Naive B cell (primary cell): ENCODE data around the gene JAK1. TPM values are rescaled to one million over a fixed set of nuclear protein-coding genes. Genes with fewer than 3 reads are reported as not detected.
"Not testable (repeated sequence)": the region's sequence is repeated elsewhere in the genome, so short reads cannot be mapped to it uniquely, and the experiment has no call there.

Experiments
- ATAC-seq, 2 donors: fragments of 150-1000 bp; cut with Tn5 transposase; 2 replicates each; pipeline ENCODE4 v1.10.0; 2021; ENCODE audit warnings: low read depth in 2 of 2, mild to moderate bottlenecking in 2 of 2, moderate library complexity in 2 of 2
- DNase-seq: peaks from one replicate; pipeline ENCODE4 v3.0.0; 2022
- H3K27ac Mint-ChIP-seq, 6 donors: one replicate each; pipeline ENCODE4 v1.8.0; 2020 to 2022; ENCODE audit warnings: mild to moderate bottlenecking in 6 of 6, mixed read lengths in 6 of 6, moderate library complexity in 5 of 6, inconsistent platforms in 2 of 6
- H3K27me3 Mint-ChIP-seq, 3 donors: one replicate each; pipeline ENCODE4 v1.8.0; 2021 to 2022; ENCODE audit warnings: mixed read lengths in 3 of 3, mild to moderate bottlenecking in 1 of 3
- H3K36me3 Mint-ChIP-seq, 2 donors: one replicate each; pipeline ENCODE4 v1.8.0; 2020 to 2022; ENCODE audit warnings: mixed read lengths in 2 of 2, inconsistent platforms in 1 of 2, mild to moderate bottlenecking in 1 of 2
- H3K4me1 Mint-ChIP-seq, 3 donors: one replicate each; pipeline ENCODE4 v1.8.0; 2020 to 2022; ENCODE audit warnings: mixed read lengths in 3 of 3, inconsistent platforms in 1 of 3, mild to moderate bottlenecking in 1 of 3, moderate library complexity in 1 of 3
- H3K4me3 Mint-ChIP-seq, 8 donors: one replicate each; pipeline ENCODE4 v1.8.0; 2020 to 2022; ENCODE audit warnings: mild to moderate bottlenecking in 8 of 8, mixed read lengths in 8 of 8, moderate library complexity in 8 of 8, inconsistent platforms in 2 of 8
- H3K9me3 Mint-ChIP-seq, 7 donors: one replicate each; pipeline ENCODE4 v1.8.0; 2020 to 2022; ENCODE audit warnings: mixed read lengths in 7 of 7, mild to moderate bottlenecking in 5 of 7, inconsistent platforms in 2 of 7, moderate library complexity in 1 of 7
- polyA plus RNA-seq, 6 donors: library from polyadenylated mRNA; unstranded; fragments of 300-500 nt; fragmentation: Illumina TruSeq; gene quantifications; one replicate each; pipeline ENCODE4 v1.2.3, GENCODE V29; 2021; ENCODE audit warnings: low read depth in 6 of 6

JAK1 gene
- polyA plus RNA-seq, 6 donors from 2014 or later, result 182 to 259 (median 194) TPM

DNA sequence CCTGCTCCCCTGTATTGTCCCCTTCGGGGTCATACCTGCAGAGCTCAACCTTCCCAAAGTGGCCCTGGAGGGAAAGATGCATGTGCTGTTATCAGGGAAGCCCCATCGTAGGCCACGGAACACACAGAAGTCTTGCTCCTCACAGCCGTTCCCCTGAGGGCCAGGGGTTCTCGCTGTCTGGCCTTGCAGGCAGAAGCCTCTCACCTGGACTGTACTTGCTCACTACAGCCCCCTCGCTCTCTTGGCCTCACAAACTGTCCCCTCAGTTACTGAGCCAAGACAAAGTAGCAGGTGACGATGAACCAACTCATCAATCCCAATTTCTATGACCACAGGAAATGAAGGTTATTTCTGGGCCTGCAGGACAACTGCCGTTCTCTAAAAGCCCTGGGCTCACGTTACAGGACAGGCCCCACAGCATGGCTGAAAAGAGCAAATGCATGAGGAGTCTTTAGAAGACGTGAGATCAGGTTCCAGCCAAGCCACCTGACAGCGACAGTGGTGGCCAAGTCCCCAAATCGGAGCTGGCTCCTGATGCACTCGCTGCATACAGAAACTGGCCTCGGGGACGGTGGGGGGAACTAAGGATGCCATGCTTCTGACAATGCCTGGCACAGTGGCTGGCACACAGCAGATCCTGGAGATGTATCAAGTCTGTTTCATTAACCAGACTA lies 126.5 kb downstream of the JAK1 start:
- Mint-ChIP-seq H3K36me3 (peaks cover 25 to 35% of the 10 kb centered on the region in 2 donors), H3K4me3 (no peak overlapping the region), H3K9me3 (no peaks in the 10 kb centered on the region), H3K27ac (peak overlapping the region in 1 of 6 donors; percentile 38), H3K4me1 (peaks cover 9 to 34% (median 10%) of the 10 kb centered on the region in 3 donors), H3K27me3 (no peaks in the 10 kb centered on the region)
- DNase-seq (no peak), ATAC-seq (no peak)

DNA sequence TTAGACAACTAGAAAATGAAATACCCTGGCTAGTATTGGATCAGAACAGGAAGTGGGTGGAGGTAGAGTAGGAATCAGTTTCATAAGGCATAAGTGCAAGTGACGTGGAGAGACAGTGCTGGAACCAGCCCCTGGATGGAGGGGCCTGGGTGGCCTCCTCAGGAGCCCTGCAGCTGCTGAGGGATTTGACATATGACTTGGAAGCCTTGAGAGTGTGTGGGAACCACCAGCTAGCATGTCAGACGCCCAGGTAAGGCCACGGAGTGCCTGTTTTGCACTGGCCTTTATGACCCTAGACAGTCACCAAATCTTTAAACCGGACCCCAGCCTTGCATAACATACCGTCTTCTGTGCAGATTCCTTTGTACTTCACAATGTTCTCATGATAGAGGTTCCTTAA lies 127.1 kb downstream of the JAK1 start:
- Mint-ChIP-seq H3K36me3 (peaks cover 27 to 38% of the 10 kb centered on the region in 2 donors), H3K9me3 (no peaks in the 10 kb centered on the region)

DNA sequence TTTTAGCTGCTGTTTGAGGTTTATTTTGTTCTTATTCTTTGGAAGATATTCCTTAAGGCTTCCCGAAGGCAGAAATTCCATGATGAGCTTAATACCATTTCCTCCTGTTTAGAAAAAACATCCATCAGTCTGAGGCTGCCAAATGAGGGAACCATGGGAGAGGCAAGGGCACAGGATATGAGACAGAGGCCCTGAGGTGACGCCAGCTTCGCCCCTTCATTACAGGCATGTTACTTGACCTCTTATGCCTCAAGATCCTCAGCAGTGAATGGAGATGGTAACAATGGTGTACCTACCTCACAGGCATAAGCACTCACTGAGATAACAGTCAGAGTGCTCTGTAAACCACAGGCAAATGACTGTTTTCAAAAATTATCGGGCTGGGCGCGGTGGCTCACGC lies 127.9 kb downstream of the JAK1 start:
- ATAC-seq (no peak), DNase-seq (no peak)
- Mint-ChIP-seq H3K4me1 (peaks cover 9 to 27% (median 10%) of the 10 kb centered on the region in 3 donors), H3K9me3 (no peaks in the 10 kb centered on the region), H3K4me3 (peak overlapping the region in 1 of 8 donors; percentile 42), H3K27me3 (no peaks in the 10 kb centered on the region), H3K36me3 (peaks cover 32 to 37% of the 10 kb centered on the region in 2 donors), H3K27ac (peak overlapping the region in 2 of 6 donors; percentile 34 to 63)

More for the DNA sequence above, 127.1 kb downstream of the JAK1 start:
- Mint-ChIP-seq H3K27me3 (no peaks in the 10 kb centered on the region), H3K4me1 (peaks cover 9 to 34% (median 10%) of the 10 kb centered on the region in 3 donors), H3K27ac (peak overlapping the region in 3 of 6 donors; percentile 38 to 78 (median 39)), H3K4me3 (no peak overlapping the region)
- ATAC-seq (no peak), DNase-seq (no peak)

DNA sequence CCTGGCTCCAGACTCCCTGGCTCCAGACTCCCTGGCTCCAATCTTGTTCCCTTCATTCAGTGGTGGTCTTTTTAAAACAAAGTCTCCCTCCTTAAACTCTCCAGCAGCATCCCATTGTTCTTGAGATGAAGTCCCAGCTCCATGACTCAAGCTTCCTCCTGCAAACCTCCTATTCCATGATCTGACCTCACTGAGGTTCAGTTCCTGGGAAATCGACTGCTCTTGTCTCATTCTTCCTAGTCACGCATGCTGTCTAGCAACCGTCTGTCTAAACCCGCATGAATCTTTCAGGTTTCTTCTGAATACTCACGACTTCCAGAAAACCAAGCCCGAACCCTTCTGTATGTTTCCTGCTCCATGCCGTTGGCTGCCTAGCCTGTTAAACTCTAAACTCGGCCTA lies 129.5 kb downstream of the JAK1 start:
- H3K4me1 Mint-ChIP-seq, result peaks cover 0 to 10% (median 0%) of the 10 kb centered on the region in 3 donors
- H3K4me3 Mint-ChIP-seq, result no peak overlapping the region
- DNase-seq (no peak), ATAC-seq (no peak)
- H3K36me3 Mint-ChIP-seq, result peaks cover 37 to 42% of the 10 kb centered on the region in 2 donors
- H3K9me3 Mint-ChIP-seq, result no peaks in the 10 kb centered on the region
- H3K27ac Mint-ChIP-seq, result peak overlapping the region in 5 of 6 donors; percentile 4 to 83 (median 57)
- H3K27me3 Mint-ChIP-seq, result no peaks in the 10 kb centered on the region

DNA sequence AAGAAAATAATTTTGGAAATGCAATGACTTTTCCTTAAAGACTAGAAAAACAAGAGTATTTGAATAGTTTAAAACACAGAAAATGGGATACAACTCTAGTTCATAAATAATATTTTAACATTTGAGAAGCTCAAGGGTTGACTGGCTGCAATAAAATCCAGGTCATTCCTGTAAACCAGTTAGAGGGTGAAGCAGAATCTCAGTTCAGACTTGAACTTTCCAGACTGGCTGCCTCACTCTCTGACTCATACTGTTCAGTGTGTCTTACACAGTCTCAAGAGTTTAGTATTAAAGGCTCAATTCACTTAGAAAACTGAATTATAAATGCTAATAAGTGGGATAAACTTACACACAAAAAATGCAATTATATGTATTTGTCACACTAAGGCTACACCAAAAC lies 131.6 kb downstream of the JAK1 start:
- Mint-ChIP-seq H3K9me3 (no peaks in the 10 kb centered on the region), H3K27me3 (no peaks in the 10 kb centered on the region), H3K4me3 (no peak overlapping the region), H3K4me1 (peaks cover 0 to under 1% (median 0%) of the 10 kb centered on the region in 3 donors), H3K27ac (peak overlapping the region in 1 of 6 donors; percentile 63), H3K36me3 (peaks cover 26 to 30% of the 10 kb centered on the region in 2 donors)
- ATAC-seq (no peak), DNase-seq (no peak)

DNA sequence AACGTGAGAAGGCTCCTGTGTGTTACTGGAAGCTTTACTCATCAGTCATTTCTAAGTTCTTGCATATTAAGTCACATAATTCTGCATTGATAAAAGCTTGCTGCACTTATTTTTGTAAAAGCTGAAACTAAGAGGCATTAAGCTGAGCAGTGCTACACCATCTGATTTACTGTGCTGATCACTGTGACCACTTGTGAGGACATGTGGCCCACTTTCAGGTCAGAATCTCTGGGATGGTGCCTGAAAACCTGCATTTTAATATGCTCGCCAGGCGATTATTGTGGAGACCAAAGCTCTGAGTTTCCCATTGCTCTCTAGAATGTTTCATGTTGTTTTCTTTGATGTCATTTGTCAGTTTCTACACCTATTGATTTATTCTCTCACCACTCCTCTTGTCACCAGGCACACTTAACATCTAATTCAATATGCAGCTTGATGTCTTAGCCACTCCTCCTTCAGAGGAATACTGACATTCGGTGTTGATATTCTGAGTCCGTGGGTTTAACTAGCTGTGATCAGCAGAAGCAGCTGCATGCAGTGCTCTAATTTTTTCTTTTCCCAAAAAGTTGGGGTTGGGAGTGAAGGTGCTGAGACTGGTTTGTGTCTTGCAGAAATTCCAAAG lies 136.2 kb downstream of the JAK1 start:
- no peak for ATAC-seq
- peaks cover 14 to 23% (median 19%) of the 10 kb centered on the region in 3 donors for H3K4me1 Mint-ChIP-seq
- peak overlapping the region in 5 of 6 donors; percentile 17 to 75 (median 34) for H3K27ac Mint-ChIP-seq
- peaks cover 7 to 17% of the 10 kb centered on the region in 2 donors for H3K36me3 Mint-ChIP-seq
- no peaks in the 10 kb centered on the region for H3K27me3 Mint-ChIP-seq
- DNase-seq, result no peak
- H3K9me3 Mint-ChIP-seq, result no peaks in the 10 kb centered on the region
- H3K4me3 Mint-ChIP-seq, result no peak overlapping the region

DNA sequence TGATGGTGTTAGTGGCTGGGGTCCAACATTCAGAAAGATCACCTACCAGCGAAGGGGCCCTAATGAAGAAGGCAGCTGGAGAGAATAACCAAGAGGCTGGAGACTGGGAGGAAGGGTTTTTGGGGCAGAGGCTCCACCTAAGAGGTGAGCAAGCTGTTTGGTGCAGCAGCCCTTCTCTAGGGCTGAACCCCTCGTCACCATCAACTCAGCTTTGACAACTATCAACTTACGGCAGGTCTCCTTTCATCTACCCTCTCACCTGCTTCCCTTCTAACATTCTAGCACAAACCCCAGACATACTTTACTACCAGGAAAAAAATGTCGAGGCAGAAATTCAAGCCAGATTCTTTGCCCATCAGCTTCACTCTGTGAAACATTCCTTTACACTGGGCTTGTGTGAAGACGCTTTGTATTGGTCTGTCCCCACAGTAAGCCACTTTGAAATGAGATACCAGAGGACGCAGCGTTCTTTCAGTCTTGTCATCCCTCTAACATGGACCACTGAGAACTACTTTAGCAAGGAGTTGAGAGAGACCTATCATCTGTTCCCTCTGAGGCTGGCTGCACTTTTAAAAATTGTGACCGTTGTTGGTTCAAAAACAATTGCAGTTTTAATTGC lies 136.8 kb downstream of the JAK1 start:
- Mint-ChIP-seq H3K4me3 (peak overlapping the region in 1 of 8 donors; percentile 41), H3K36me3 (peaks cover 6 to 17% of the 10 kb centered on the region in 2 donors), H3K27me3 (no peaks in the 10 kb centered on the region), H3K27ac (peak overlapping the region; percentile 2 to 92 (median 57)), H3K9me3 (no peaks in the 10 kb centered on the region), H3K4me1 (peaks cover 14 to 23% (median 19%) of the 10 kb centered on the region in 3 donors)
- DNase-seq, result no peak
- no peak for ATAC-seq

DNA sequence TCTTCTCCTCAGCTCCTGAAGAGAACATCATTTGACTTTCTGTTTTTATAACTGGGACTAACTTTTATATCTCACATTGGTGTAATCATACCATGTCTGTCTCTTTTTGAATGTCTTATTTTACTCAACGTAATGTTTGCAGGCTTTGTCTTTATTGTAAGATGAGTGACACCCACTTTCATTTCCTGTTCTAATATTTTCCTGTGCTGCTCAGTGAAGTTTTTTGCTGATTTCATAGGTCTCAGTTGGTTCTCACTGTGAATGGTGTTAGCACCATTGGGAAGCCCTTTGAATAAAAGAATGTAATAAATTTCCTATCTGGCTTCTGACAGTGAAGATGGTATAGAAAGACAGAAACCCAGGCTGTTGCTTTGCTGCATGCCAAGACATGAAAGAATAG lies 137.5 kb downstream of the JAK1 start:
- Mint-ChIP-seq H3K36me3 (peaks cover 0 to 10% of the 10 kb centered on the region in 2 donors), H3K4me1 (peaks cover 19 to 30% (median 24%) of the 10 kb centered on the region in 3 donors), H3K27ac (peak overlapping the region in 4 of 6 donors; percentile 0 to 75 (median 38)), H3K4me3 (peak overlapping the region in 4 of 8 donors; percentile 4 to 71 (median 22)), H3K27me3 (no peaks in the 10 kb centered on the region), H3K9me3 (no peaks in the 10 kb centered on the region)
- peak; percentile 21 to 76 for ATAC-seq
- DNase-seq, result no peak

DNA sequence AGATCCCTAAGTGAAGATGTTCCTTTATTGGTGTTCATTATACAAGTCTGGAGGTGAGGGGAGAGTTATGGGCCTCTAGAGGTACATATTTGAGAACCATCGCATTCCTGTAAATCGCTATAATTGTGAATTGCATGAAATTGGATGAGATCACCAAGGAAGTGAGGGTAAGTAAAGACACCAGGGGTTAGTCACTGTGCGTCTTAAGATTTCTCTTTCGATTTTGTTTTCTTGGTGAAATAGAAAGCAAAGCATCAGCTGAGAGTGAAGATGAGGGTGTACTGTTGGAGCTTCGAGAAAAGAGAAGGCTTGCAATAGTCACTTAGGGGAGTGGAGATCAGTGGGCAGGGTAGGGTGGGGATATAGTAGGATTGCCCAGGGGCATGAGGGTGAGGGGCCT lies 139.4 kb downstream of the JAK1 start:
- DNase-seq (no peak), ATAC-seq (no peak)
- Mint-ChIP-seq H3K27me3 (no peaks in the 10 kb centered on the region), H3K4me1 (peaks cover 19 to 31% (median 24%) of the 10 kb centered on the region in 3 donors), H3K9me3 (no peaks in the 10 kb centered on the region), H3K4me3 (peak overlapping the region in 1 of 8 donors; percentile 21), H3K27ac (no peak overlapping the region), H3K36me3 (no peaks in the 10 kb centered on the region)

DNA sequence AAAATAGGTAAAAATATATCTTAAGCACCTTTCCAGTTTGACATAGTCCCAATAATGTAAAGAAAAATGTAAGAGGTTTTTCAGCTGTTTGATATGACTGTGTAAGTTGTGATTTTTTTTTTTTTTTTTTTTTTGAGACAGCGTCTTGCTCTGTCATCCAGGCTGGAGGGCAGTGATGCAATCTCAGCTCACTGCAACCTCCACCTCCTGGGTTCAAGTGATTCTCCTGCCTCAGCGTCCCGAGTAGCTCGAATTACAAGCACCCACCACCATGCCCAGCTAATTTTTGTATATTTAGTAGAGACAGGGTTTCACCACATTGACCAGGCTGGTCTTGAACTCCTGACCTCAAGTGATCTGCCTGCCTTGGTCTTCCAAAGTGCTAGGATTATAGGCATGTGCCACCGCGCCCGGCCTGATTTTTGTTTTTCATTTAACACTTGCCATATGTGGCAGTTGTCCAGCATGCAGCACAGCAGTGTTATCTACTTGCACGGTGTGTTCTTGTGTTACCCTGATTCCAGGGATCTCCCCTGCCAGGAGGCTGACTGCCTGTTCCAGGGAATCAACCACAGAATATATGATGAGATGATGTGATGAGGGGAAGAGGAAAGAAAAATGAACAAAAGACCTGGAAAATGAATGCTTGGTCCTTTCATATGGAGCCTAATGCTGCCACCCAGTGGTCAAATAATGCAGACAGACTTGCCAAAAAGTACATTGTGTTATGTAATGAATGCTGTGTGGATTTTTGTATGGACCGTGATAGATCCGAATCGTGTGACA lies 142.5 kb downstream of the JAK1 start:
- ATAC-seq (peak; percentile 32 to 60), DNase-seq (peak; percentile 53)
- Mint-ChIP-seq H3K9me3 (peaks cover 0 to 2% (median 0%) of the 10 kb centered on the region in 7 donors), H3K4me1 (peaks cover 11 to 21% (median 18%) of the 10 kb centered on the region in 3 donors), H3K36me3 (no peaks in the 10 kb centered on the region), H3K4me3 (no peak overlapping the region), H3K27me3 (no peaks in the 10 kb centered on the region), H3K27ac (peak overlapping the region in 3 of 6 donors; percentile 1 to 86 (median 28))

DNA sequence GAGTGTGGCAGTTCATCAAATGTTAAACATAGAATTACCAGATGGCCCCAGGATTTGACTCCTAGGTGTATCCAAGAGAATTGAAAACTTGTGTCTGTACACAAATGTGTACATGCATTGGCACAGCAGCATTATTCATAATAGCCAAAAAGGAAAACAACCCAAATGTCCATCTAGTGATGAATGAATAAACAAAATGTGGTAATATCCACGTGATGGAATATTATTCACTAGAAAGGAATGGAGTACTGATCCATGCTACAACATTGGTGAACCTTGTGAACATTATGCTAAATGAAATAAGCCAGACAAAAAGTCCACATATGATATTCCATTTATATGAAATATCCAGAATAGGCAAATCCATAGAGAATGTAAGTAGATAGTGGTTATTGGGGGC lies 143.7 kb downstream of the JAK1 start:
- Mint-ChIP-seq H3K4me3 (no peak overlapping the region), H3K9me3 (peaks cover 0 to 2% (median 0%) of the 10 kb centered on the region in 7 donors), H3K27ac (no peak overlapping the region), H3K4me1 (peaks cover 5 to 10% (median 8%) of the 10 kb centered on the region in 3 donors), H3K27me3 (no peaks in the 10 kb centered on the region), H3K36me3 (no peaks in the 10 kb centered on the region)
- ATAC-seq, result no peak
- DNase-seq, result no peak

DNA sequence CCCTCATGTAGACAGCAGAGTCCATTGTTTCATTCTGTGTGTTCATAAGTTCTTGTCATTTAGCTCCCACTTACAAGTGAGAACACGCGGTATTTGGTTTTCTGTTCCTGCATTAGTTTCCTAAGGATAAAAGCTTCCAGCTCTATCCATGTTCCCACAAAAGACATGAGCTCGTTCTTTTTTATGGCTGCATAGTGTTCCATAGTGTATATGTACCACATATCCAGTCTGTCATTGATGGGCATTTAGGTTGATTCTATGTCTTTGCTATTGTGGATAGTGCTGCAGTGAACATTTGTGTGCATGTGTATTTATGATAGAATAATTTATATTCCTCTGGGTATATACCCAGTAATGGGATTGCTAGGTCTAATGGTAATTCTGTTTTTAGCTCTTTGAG lies 145.8 kb downstream of the JAK1 start:
- not testable (repeated sequence) for H3K36me3 Mint-ChIP-seq, H3K27ac Mint-ChIP-seq, H3K4me3 Mint-ChIP-seq, H3K9me3 Mint-ChIP-seq, H3K4me1 Mint-ChIP-seq, DNase-seq, ATAC-seq, H3K27me3 Mint-ChIP-seq

DNA sequence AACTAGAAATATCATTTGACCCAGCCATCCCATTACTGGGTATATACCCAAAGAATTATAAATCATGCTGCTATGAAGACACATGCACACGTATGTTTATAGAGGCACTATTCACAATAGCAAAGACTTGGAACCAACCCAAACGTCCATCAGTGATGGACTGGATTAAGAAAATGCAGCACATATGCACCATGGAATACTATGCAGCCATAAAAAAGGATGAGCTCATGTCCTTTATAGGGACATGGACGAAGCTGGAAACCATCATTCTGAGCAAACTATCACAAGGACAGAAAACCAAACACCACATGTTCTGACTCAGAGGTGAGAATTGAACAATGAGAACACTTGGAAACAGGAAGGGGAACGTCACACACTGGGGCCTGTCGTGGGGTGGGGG lies 149.0 kb downstream of the JAK1 start:
- not testable (repeated sequence) for ATAC-seq, H3K9me3 Mint-ChIP-seq, H3K36me3 Mint-ChIP-seq, H3K4me1 Mint-ChIP-seq, DNase-seq, H3K27me3 Mint-ChIP-seq, H3K27ac Mint-ChIP-seq, H3K4me3 Mint-ChIP-seq
